Stimulated activated CD8-positive, alpha-beta memory T cell treated with anti-CD3 and anti-CD28 coated beads, Interleukin-7, amount 100 ng/mL, for 4 hours (primary cell): Measurements from ENCODE around the gene ADIG.

ENCODE experiments used
- DNase-seq, 2 donors: peaks; one replicate each; pipeline ENCODE4 v3.0.0-alpha.2; 2020; ENCODE audit warnings: low read depth in 2 of 2

The ADIG gene

DNA sequence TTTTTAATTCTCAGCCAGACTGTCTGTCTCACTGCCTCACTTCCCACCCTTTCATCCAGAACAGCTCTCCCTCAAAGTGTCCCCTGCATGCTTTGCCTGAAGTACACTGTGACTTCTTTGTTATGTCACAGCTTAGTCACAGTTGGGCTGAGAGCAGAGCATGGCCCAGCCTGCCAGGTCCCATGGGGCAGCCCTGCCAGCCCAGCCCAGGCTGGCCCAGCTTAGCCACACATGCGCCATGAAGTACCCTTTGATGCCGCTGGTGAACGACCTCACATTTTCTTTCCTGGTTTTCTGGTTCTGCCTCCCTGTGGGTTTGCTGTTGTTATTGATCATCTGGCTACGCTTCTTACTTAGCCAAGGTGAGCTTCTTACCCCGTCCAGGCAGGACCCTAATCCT, at the start of gene ADIG:
Gene ADIG (plus strand): TSS at position 185 of the 400 bp plus-strand sequence. CDS start 54 bp downstream, at position 239.
- DNase-seq = no peak

DNA sequence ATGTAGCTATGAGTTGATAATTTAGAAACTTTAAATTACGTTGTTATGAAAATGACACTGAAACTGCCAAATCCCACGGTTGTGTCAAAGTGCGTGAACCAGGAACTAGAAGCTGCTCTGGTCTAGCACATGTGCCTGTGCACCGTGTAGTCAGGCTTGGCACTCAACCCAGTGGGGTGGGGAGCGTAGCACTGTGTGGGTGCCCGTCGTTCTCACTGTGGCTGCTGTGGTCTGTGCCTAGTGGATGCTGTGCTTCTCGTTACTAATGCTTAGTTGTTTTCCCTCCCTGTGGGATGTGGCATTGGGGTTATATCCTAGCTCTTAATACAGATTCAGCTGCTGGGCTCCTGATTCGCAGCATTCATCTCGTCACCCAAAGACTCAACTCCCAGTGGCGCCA, 46.2 kb upstream of the ADIG start:
- DNase-seq = no peak

DNA sequence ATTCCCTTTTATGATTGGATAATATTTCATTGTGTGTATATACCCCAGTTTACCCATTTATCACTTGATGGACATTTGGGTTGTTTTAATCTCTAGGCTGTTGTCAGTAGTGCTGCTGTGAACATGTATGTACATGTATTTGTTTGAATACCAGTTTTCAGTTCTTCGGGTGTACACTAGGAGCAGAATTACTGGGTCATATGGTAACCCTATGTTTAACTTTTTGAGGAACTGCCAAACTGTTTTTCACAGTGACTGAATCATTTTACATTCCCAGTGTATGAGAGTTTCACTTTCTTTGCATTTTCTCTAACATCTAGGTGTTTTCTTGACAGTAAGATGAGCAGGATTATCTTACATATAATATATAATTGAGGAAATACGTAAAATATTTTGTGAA, 44.7 kb upstream of the ADIG start:
- no peak for DNase-seq

GRCh38 chr20:38537176-38537575, 43.8 kb upstream of the ADIG start:
- DNase-seq = no peak

- DNase-seq = no peak
These were observed 42.2 kb upstream of the ADIG start for GRCh38 chr20:38538789-38539188.

- no peak for DNase-seq
These were observed 37.7 kb upstream of the ADIG start for GRCh38 chr20:38543014-38543906.

- DNase-seq = no peak
These were observed 35.2 kb upstream of the ADIG start for GRCh38 chr20:38545771-38546170.

GRCh38 chr20:38547288-38548085, 33.5 kb upstream of the ADIG start:
- no peak for DNase-seq

- no peak for DNase-seq
These were observed 32.5 kb upstream of the ADIG start for GRCh38 chr20:38548356-38549083.

DNA sequence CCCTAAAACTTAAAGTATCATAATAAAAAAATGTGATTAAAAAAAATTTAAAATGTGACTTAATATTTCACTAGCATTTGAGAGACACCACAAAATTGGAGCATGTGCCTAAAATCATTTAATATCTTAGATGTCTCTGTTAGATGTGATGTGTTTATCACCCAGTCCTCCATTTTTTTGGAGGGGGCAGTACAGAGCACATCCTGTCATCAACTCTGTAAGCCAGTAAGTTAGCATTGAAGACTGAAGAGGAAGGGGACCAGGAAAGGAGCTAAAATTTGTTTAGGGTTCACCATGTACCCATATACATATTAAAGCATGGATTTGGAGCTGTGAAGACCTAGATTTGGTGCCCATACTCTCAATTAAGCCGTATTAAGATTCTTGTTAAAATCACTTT, 30.7 kb upstream of the ADIG start:
- DNase-seq = no peak

GRCh38 chr20:38551056-38551626, 29.9 kb upstream of the ADIG start:
- no peak for DNase-seq

DNA sequence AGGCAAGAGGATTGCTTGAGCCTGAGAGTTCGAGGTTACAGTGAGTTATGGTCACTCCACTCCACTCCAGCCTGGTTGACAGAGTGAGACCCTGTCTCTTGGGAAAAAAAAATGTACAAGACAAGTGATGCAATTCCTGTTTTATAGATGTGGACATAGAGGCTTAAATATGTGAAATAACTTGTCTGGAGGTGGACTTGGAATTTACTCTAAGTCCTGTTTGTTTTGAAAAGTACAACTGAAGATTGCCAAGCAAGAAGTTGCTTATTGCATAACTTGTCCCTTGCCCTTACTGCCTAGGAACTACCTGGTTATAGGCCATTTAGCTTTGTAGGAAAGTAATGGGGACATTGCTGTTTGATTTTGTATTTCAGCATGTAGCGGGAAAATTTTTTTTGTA, 26.0 kb upstream of the ADIG start:
- DNase-seq = no peak

- DNase-seq = no peak
These were observed 25.6 kb upstream of the ADIG start for GRCh38 chr20:38555395-38555794.

DNA sequence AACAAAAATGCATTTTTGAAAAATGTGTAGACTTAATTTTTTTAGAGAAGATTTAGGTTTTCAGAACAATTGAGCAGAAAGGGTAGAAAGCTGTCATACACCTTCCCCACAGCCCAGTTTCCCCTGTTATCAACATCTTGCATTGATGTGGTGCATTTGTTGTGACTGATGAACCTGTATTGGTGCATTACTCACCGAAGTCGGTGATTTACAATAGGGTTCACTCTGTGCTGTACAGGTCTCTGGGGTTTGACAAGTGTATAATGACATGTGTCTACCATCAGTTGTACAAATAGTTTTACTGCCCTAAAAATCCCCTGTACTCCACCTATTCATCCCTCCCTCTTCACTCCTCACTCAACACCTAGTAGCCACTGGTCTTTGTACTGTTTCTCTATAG, 23.8 kb upstream of the ADIG start:
- DNase-seq = no peak

GRCh38 chr20:38558596-38559360, 22.2 kb upstream of the ADIG start:
- no peak for DNase-seq

DNA sequence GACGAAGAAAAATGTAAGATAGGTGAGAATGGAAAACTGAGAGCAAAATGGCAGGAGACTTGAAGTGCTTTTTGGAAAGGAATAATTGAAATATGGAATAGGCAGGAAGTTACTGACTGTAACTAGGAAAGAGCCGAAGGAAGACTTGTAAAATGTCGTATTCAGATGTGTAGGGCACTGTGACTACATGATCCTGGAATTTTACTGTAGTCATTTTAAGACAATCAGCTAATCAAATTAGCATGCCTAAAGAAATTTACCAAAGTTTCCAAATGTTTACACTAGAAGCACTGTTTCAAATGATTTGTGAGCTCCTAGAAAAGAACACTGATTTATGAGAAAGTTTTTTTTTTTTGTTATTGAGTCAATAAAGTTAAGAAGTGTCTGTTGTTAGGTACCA, 21.2 kb upstream of the ADIG start:
- DNase-seq = no peak

DNA sequence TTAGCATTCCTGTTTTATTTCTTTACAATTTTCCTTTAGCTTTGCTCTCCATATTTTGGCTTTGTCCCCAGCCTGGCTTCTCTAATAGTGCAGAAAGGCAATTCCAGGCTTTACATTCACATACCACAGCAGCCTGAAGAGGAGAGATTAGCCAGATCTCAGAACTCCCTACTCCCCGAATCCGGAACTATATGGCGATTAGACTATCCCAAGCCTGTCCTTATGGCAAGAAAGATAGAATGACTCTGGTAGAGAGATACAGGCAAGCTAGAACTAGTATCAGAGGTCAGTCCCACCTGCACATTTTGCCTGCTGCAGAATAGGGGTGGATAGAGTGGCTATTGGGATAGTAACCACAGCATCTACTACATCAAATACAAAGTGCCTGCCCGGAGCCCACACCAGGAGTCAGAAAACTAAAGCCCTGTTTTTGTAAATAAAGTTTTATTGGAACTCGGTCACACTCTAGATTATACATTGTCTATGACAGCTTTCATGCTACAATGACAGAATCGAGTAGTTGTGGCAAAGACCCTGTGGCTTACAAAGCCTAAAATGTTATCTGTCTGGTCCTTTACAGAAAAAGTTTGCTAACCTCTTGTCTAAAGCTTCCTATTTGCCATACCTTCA, 17.1 kb upstream of the ADIG start:
- DNase-seq = no peak

DNA sequence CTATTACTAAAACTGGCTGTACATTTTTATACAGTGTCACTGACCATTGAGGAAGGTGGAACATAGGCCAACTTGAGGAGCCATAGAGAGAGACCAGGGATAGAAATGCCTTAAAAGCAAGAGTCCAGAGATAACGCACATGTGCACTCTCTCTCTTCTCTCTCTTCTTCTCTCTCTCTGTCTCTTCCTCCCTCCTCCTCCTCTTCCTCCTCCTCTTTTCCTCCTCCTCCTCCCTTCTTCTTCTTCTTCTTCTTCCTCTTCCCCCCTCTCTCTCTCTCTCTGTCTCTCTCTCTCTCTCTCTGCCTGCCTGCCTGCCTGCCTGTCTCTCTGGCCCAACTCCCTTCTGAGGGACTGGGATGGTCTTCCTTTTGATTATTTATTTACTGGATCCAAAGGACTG, 16.3 kb upstream of the ADIG start:
- no peak for DNase-seq

DNA sequence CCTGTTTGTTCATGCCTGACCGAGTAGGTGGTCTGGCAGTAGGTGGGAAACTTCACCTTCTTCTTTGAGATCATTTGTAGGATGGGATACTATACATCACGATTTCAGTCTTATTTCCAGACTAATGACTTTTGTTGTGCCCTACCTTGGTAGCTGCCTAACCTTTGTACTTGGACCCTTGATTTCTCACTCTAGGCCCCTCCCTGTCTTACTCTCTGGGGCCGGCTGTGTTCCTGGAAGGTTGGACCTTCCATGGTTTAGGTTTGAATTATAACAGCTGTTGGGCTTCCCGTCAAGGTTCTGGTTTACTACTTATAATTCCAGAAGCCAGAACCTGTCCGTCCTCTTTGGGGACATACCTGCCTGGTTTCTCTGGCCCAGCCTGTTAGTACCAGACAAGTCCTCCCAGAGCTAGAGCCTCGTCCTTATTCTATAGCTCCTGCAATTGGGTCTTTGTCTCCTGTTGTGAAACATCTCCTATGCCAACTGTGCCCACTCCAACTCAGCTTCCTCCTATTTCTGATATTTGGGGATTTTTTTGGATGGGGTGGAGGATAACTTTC, 14.9 kb upstream of the ADIG start:
- no peak for DNase-seq

- DNase-seq = no peak
These were observed 11.1 kb upstream of the ADIG start for GRCh38 chr20:38569747-38570525.
